HepG2 (cell line): Measurements from ENCODE around the gene ZNFX1. TPM values are rescaled to one million over a fixed set of nuclear protein-coding genes. Genes with fewer than 3 reads are reported as not detected.

Experiments used
- ATAC-seq: fragments of 200-7000 bp; cut with Tn5 transposase; 3 replicates; pipeline ENCODE4 v1.9.1; 2020; ENCODE audit warnings: mild to moderate bottlenecking, moderate library complexity
- BruUV-seq: library from RNA; stranded (reverse); fragments of 400-500 nt; replicated peaks from 2 replicates; lab custom pipeline; 2021; lab: Mats Ljungman, UMichigan
- CTCF ChIA-PET: fragments of 300-600 bp; formaldehyde crosslinking; extraction: SDS; loops from one replicate; lab custom pipeline; 2021; ENCODE audit warnings: low total read pairs, inconsistent platforms, low intra/inter-chr PET ratio; lab: Yijun Ruan, JAX
- POLR2A ChIA-PET: fragments of 350-600 bp; sonication (Branson Sonifier 250); formaldehyde crosslinking; loops from one replicate; lab custom pipeline; 2020; ENCODE audit warnings: antibody characterized with exemption, inconsistent platforms; lab: Yijun Ruan, JAX
- DNase-seq: peaks from one replicate; pipeline ENCODE4 v3.0.0-alpha.2; 2015; ENCODE audit warnings: low spot score
- FAIRE-seq: peaks from 3 replicates; lab custom pipeline; 2011; peaks lifted over from hg19 to GRCh38; lab: Jason Lieb, UNC
- H2AFZ ChIP-seq: one replicate; pipeline ENCODE4 v1.6.1; 2011; ENCODE audit warnings: low read length, inconsistent platforms
- H3K27ac ChIP-seq: fragments of 300-600 bp; 3 replicates; pipeline ENCODE4 v1.8.0; 2011; ENCODE audit warnings: mixed run types, mild to moderate bottlenecking, mixed read lengths, low read length, inconsistent platforms; ENCODE audit not compliant: insufficient read depth; ENCODE audit errors: extremely low read length
- H3K27me3 ChIP-seq, 2 experiments: fragments of 200-600 bp in 1 of 2; 2 replicates in 1 of 2; 3 replicates in 1 of 2; pipeline versions ENCODE4 v1.6.0 to v1.8.0; 2011; ENCODE audit warnings: low read length in 2 of 2, mild to moderate bottlenecking in 2 of 2, moderate library complexity in 2 of 2, inconsistent platforms in 1 of 2; ENCODE audit not compliant: insufficient read depth in 2 of 2, control insufficient read depth in 1 of 2
- H3K36me3 ChIP-seq, 2 experiments: fragments of 200-600 bp in 1 of 2; replicated peaks in 1 of 2; 2 replicates in 1 of 2; 3 replicates in 1 of 2; pipeline versions ENCODE4 v1.5.1 to v1.8.0; 2011; ENCODE audit warnings: low read length in 2 of 2, inconsistent platforms in 1 of 2; ENCODE audit not compliant: insufficient read depth in 2 of 2, control insufficient read depth in 1 of 2
- H3K4me1 ChIP-seq: 2 replicates; pipeline ENCODE4 v1.5.1; 2012; ENCODE audit warnings: low read length, inconsistent platforms; ENCODE audit not compliant: insufficient read depth
- H3K4me2 ChIP-seq: 2 replicates; pipeline ENCODE4 v1.6.0; 2011; ENCODE audit warnings: low read depth, low read length, inconsistent platforms
- H3K4me3 ChIP-seq, 3 experiments: fragments of 200-600 bp in 1 of 3; sonication (generic), shearing (Covaris generic) in 1 of 3; replicated peaks in 1 of 3; 2 replicates each; pipeline ENCODE4 v1.5.1; 2011 to 2016; ENCODE audit warnings: low read length in 3 of 3, inconsistent platforms in 2 of 3, low read depth in 2 of 3, mild to moderate bottlenecking in 2 of 3, control low read depth in 1 of 3, mixed read lengths in 1 of 3; ENCODE audit not compliant: insufficient read depth in 1 of 3
- H3K79me2 ChIP-seq: one replicate; pipeline ENCODE4 v1.6.1; 2011; ENCODE audit warnings: low read length, inconsistent platforms; ENCODE audit not compliant: insufficient read depth
- H3K9ac ChIP-seq: 2 replicates; pipeline ENCODE4 v1.6.0; 2011; ENCODE audit warnings: mild to moderate bottlenecking, low read depth, low read length, inconsistent platforms; ENCODE audit not compliant: insufficient read depth
- H3K9me3 ChIP-seq: 2 replicates; pipeline ENCODE4 v1.5.1; 2012; ENCODE audit warnings: mild to moderate bottlenecking, low read length
- H4K20me1 ChIP-seq: 2 replicates; pipeline ENCODE4 v1.6.0; 2011; ENCODE audit warnings: inconsistent platforms, mild to moderate bottlenecking, low read length, moderate library complexity; ENCODE audit not compliant: insufficient read depth
- ATF2 ChIP-seq: sonication (generic); formaldehyde crosslinking; IDR thresholded peaks from 2 replicates; pipeline ENCODE4 v1.4.0; 2020; ENCODE audit warnings: missing genetic modification reagents
- ATF4 ChIP-seq, 2 experiments: fragments of 450-650 bp in 1 of 2; sonication (generic) in 1 of 2; formaldehyde crosslinking; IDR thresholded peaks; 2 replicates each; pipeline versions ENCODE4 v1.5.0 to v1.8.0; 2020 to 2022; ENCODE audit warnings: mild to moderate bottlenecking in 1 of 2, missing genetic modification reagents in 1 of 2
- CERS6 ChIP-seq: sonication (generic); formaldehyde crosslinking; IDR thresholded peaks from 2 replicates; pipeline ENCODE4 v1.5.0; 2020; ENCODE audit warnings: missing genetic modification reagents
- DMAP1 ChIP-seq: IDR thresholded peaks from 2 replicates; pipeline ENCODE4 v1.6.1; 2016
- HDAC6 ChIP-seq: fragments of 200-600 bp; sonication (generic); IDR thresholded peaks from 2 replicates; pipeline ENCODE4 v1.7.0; 2017; ENCODE audit warnings: mild to moderate bottlenecking, antibody characterized with exemption, low read length, low read depth
- NFAT5 ChIP-seq: sonication (generic); formaldehyde crosslinking; IDR thresholded peaks from 2 replicates; pipeline ENCODE4 v1.4.0; 2020; ENCODE audit warnings: missing genetic modification reagents
- PREB ChIP-seq: sonication (generic); formaldehyde crosslinking; IDR thresholded peaks from 2 replicates; pipeline ENCODE4 v1.4.0; 2020; ENCODE audit warnings: missing genetic modification reagents
- ZBTB44 ChIP-seq: sonication (generic); formaldehyde crosslinking; IDR thresholded peaks from 2 replicates; pipeline ENCODE4 v1.4.0; 2020; ENCODE audit warnings: missing genetic modification reagents
- ZNF431 ChIP-seq: sonication (generic); formaldehyde crosslinking; IDR thresholded peaks from 2 replicates; pipeline ENCODE4 v1.9.0; 2022; ENCODE audit warnings: missing genetic modification reagents, low read depth, mild to moderate bottlenecking, borderline replicate concordance
- ZNF660 ChIP-seq: sonication (generic); formaldehyde crosslinking; IDR thresholded peaks from 2 replicates; pipeline ENCODE4 v1.5.1; 2020; ENCODE audit warnings: mild to moderate bottlenecking, low read depth, missing genetic modification reagents, borderline replicate concordance
- ZNF782 ChIP-seq: sonication (generic); formaldehyde crosslinking; IDR thresholded peaks from 2 replicates; pipeline ENCODE4 v1.4.0; 2020; ENCODE audit warnings: missing genetic modification reagents, mild to moderate bottlenecking, borderline replicate concordance
- WGBS: methylation state at CpG from one replicate; pipeline ENCODE4 v1.1.6; 2017; ENCODE audit warnings: low lambda C conversion rate; 5-methylcytosine and 5-hydroxymethylcytosine counted together
- in situ Hi-C: cut with HindIII; loops from 2 replicates; pipeline ENCODE4 v1.10.0; 2017; ENCODE audit warnings: low pct_unique_long_range_greater_than_20kb; ENCODE audit not compliant: extremely low pct_ligation_motif_present
- intact Hi-C: fragments of 100-400 bp; cut with micrococcal nuclease; formaldehyde crosslinking; loops from one replicate; pipeline ENCODE4 v1.10.0; 2022; ENCODE audit not compliant: unreplicated experiment
- polyA plus RNA-seq, 8 experiments: library from polyadenylated mRNA; depleted of rRNA in 3 of 8; stranded (reverse) in 7 of 8; unstranded in 1 of 8; fragments of >200 nt; fragmentation: Illumina TruSeq in 4 of 8; extraction: Trizol in 4 of 8; gene quantifications; 2 replicates each; pipeline versions ENCODE4 v1.2.1 to v1.2.3, GENCODE V29; 2011 to 2016; ENCODE audit warnings: low read depth in 4 of 8, missing spikeins in 1 of 8, mixed read lengths in 1 of 8; ENCODE audit not compliant: insufficient read depth in 1 of 8
- total RNA-seq, 5 experiments: library from RNA; depleted of rRNA; stranded (reverse); fragments of >200 nt; fragmentation: Illumina TruSeq; extraction: Trizol; gene quantifications; 2 replicates each; pipeline ENCODE4 v1.2.3, GENCODE V29; 2016; ENCODE audit warnings: low read depth in 1 of 5

The ZNFX1 gene
- total and polyA plus RNA-seq, 2 of the 13 experiments (the other 11 are each of a cell fraction or from before 2014, with no cell fraction given): 2.9 to 11.1 TPM

GRCh38 chr20:49283176-49283702 is 5.4 kb upstream of the ZNFX1 start:
- H3K9me3 ChIP-seq: no peaks in the 10 kb centered on the region
- WGBS: 73% methylated on average over 9 of the region's 9 CpGs
- H3K36me3 ChIP-seq: peaks cover 54 to 86% of the 10 kb centered on the region in 2 experiments
- intact Hi-C loops (no loop called here), in situ Hi-C loops (no loop called here)
- no TSS peak for BruUV-seq
- H3K4me3 ChIP-seq: peak overlapping the region; percentile 91 to 98 (median 93); a peak in 5 of 6 replicates
- POLR2A ChIA-PET: interaction anchor here (0.6 to 6.0 kb wide), 3 partner anchors 8 to 662 kb away, joined by 3 to 46 read pairs (median 8); no protein-coding TSS in a partner anchor
- peaks cover 0 to 4% of the 10 kb centered on the region in 2 experiments; a peak in 1 of 5 replicates for H3K27me3 ChIP-seq
- peaks cover 97% of the 10 kb centered on the region for H4K20me1 ChIP-seq
- H3K27ac ChIP-seq: peak overlapping the region; percentile 91
- DNase-seq (no peak), FAIRE-seq (no peak), ATAC-seq (no peak)
- peaks cover 86% of the 10 kb centered on the region for H3K4me1 ChIP-seq
- H2AFZ ChIP-seq: no peak overlapping the region
- CTCF ChIA-PET: no interaction called here
- H3K79me2 ChIP-seq: peaks cover 97% of the 10 kb centered on the region
- peak overlapping the region; percentile 99 for H3K9ac ChIP-seq
- peak overlapping the region; percentile 96 for H3K4me2 ChIP-seq
- TF ChIP-seq ZNF660 (CRISPR knock-in tag): no peak
- TF ChIP-seq ZBTB44: no peak
- no peak for TF ChIP-seq ZNF782 (CRISPR knock-in tag)
- TF ChIP-seq PREB (CRISPR knock-in tag): no peak
- TF ChIP-seq ZNF431 (CRISPR knock-in tag): 0 out of 2 replicates have a peak, but pooled peaks have one; percentile 21
- no peak for TF ChIP-seq CERS6 (CRISPR knock-in tag)
- 0 out of 2 replicates have a peak, but pooled peaks have one; percentile 6 for TF ChIP-seq ATF2
- no peak for TF ChIP-seq DMAP1 (CRISPR knock-in tag)
- 0 out of 2 replicates have a peak, but pooled peaks have one; percentile 74 for TF ChIP-seq HDAC6
- no peak for TF ChIP-seq ATF4 (CRISPR knock-in tag; IDR thresholded peaks at IDR 0.05)
- no peak for TF ChIP-seq NFAT5 (CRISPR knock-in tag)
